Small intestine (tissue), 7 donors: ENCODE data around the gene CD44. TPM values are rescaled to one million over a fixed set of nuclear protein-coding genes. Genes with fewer than 3 reads are reported as not detected.

ENCODE experiments used
- DNase-seq, 2 donors: peaks; one replicate each; pipeline versions ENCODE4 v3.0.0 to v3.0.0-alpha.2; 2013
- FAIRE-seq: peaks from 2 replicates; lab custom pipeline; 2012; peaks lifted over from hg19 to GRCh38; lab: Jason Lieb, UNC
- H3K27ac ChIP-seq, 3 donors: one replicate each; pipeline ENCODE4 v1.5.1; 2013; ENCODE audit warnings: low read length in 2 of 3, mild to moderate bottlenecking in 2 of 3, control low read depth in 1 of 3, inconsistent platforms in 1 of 3, low read depth in 1 of 3, moderate library complexity in 1 of 3
- H3K27me3 ChIP-seq, 3 donors: one replicate each; pipeline ENCODE4 v1.6.1; 2013; ENCODE audit warnings: low read length in 3 of 3, inconsistent platforms in 1 of 3; ENCODE audit not compliant: control insufficient read depth in 3 of 3, insufficient read depth in 3 of 3
- H3K36me3 ChIP-seq, 3 donors: one replicate each; pipeline ENCODE4 v1.6.1; 2013; ENCODE audit warnings: low read length in 3 of 3, inconsistent platforms in 1 of 3, low read depth in 1 of 3, mild to moderate bottlenecking in 1 of 3, moderate library complexity in 1 of 3; ENCODE audit not compliant: control insufficient read depth in 3 of 3, insufficient read depth in 2 of 3
- H3K4me1 ChIP-seq, 3 donors: one replicate each; pipeline ENCODE4 v1.6.1; 2013; ENCODE audit warnings: low read length in 2 of 3, inconsistent platforms in 1 of 3, low read depth in 1 of 3, mild to moderate bottlenecking in 1 of 3, moderate library complexity in 1 of 3; ENCODE audit not compliant: control insufficient read depth in 3 of 3, insufficient read depth in 2 of 3
- H3K4me3 ChIP-seq, 3 donors: one replicate each; pipeline ENCODE4 v1.5.1; 2013; ENCODE audit warnings: low read length in 3 of 3, control low read depth in 1 of 3, inconsistent platforms in 1 of 3, low read depth in 1 of 3, mild to moderate bottlenecking in 1 of 3, moderate library complexity in 1 of 3
- H3K9me3 ChIP-seq, 2 donors: one replicate each; pipeline ENCODE4 v1.6.1; 2013; ENCODE audit warnings: low read depth in 1 of 2, low read length in 1 of 2; ENCODE audit not compliant: control insufficient read depth in 2 of 2, insufficient read depth in 1 of 2
- WGBS, 3 donors: extraction: QIAGEN DNeasy Blood & Tissue Kit; methylation state at CpG; one replicate each; pipeline ENCODE4 v1.1.7; 2013; 5-methylcytosine and 5-hydroxymethylcytosine counted together
- polyA plus RNA-seq, 4 donors: library from polyadenylated mRNA; stranded (reverse) in 3 of 4; unstranded in 1 of 4; fragments of 200-250 nt in 3 of 4; fragments of 120-200 nt in 1 of 4; gene quantifications; one replicate each; pipeline versions ENCODE4 v1.2.1 to v1.2.3, GENCODE V29; 2013
- donor health status: healthy with polysubstance abuse.
- donor health status: control.
- donor health status: control.
- donor health status: Bipolar disorder and iron deficiency.
- donor health status: healthy.

The CD44 gene
- polyA plus RNA-seq, 4 donors: 5.4 to 89.6 (median 19.6) TPM

- H3K4me3 ChIP-seq: no peak overlapping the region
- FAIRE-seq (no peak), DNase-seq (no peak)
- peak overlapping the region in 2 of 3 donors; percentile 41 to 57 for H3K27ac ChIP-seq
- no peaks in the 10 kb centered on the region for H3K4me1 ChIP-seq
- WGBS, 3 donors: 75 to 88% (median 82%) methylated on average over 6 of the region's 6 CpGs
- no peaks in the 10 kb centered on the region for H3K27me3 ChIP-seq
- no peaks in the 10 kb centered on the region for H3K9me3 ChIP-seq
- no peaks in the 10 kb centered on the region for H3K36me3 ChIP-seq
Observed at GRCh38 chr11:35099278-35100012, 39.5 kb upstream of the CD44 start.

GRCh38 chr11:35100013-35100383 is 39.0 kb upstream of the CD44 start:
- FAIRE-seq: no peak

GRCh38 chr11:35101223-35101622 is 37.7 kb upstream of the CD44 start:
- H3K9me3 ChIP-seq: no peaks in the 10 kb centered on the region
- H3K4me3 ChIP-seq: no peak overlapping the region
- no peak overlapping the region for H3K27ac ChIP-seq
- H3K4me1 ChIP-seq: no peaks in the 10 kb centered on the region
- no peaks in the 10 kb centered on the region for H3K36me3 ChIP-seq
- WGBS, 3 donors: 75 to 82% (median 76%) methylated on average over 3 of the region's 3 CpGs
- H3K27me3 ChIP-seq: no peaks in the 10 kb centered on the region
- DNase-seq: no peak
- no peak for FAIRE-seq

More at GRCh38 chr11:35100013-35100383, 39.0 kb upstream of the CD44 start:
- no peak for DNase-seq
- Histone ChIP-seq H3K9me3 (no peaks in the 10 kb centered on the region), H3K27ac (peak overlapping the region in 1 of 3 donors; percentile 41), H3K27me3 (no peaks in the 10 kb centered on the region), H3K36me3 (no peaks in the 10 kb centered on the region), H3K4me3 (no peak overlapping the region), H3K4me1 (no peaks in the 10 kb centered on the region)
- WGBS, 3 donors: 63 to 86% (median 84%) methylated on average over 6 of the region's 6 CpGs

- H3K4me3 ChIP-seq: no peak overlapping the region
- no peak overlapping the region for H3K27ac ChIP-seq
- WGBS, 3 donors: 60 to 78% (median 60%) methylated on average over 2 of the region's 2 CpGs
- no peak for FAIRE-seq
- H3K36me3 ChIP-seq: no peaks in the 10 kb centered on the region
- no peaks in the 10 kb centered on the region for H3K4me1 ChIP-seq
- DNase-seq: no peak
- H3K9me3 ChIP-seq: no peaks in the 10 kb centered on the region
- no peaks in the 10 kb centered on the region for H3K27me3 ChIP-seq
Observed at GRCh38 chr11:35102267-35102666, 36.7 kb upstream of the CD44 start.

- no peaks in the 10 kb centered on the region for H3K9me3 ChIP-seq
- H3K4me3 ChIP-seq: no peak overlapping the region
- no peak for FAIRE-seq
- H3K36me3 ChIP-seq: no peaks in the 10 kb centered on the region
- H3K4me1 ChIP-seq: no peaks in the 10 kb centered on the region
- WGBS, 3 donors: 89 to 98% (median 92%) methylated on average over 6 of the region's 6 CpGs
- no peaks in the 10 kb centered on the region for H3K27me3 ChIP-seq
- H3K27ac ChIP-seq: no peak overlapping the region
- DNase-seq: no peak
Observed at GRCh38 chr11:35103366-35104208, 35.4 kb upstream of the CD44 start.

GRCh38 chr11:35104655-35105054 is 34.3 kb upstream of the CD44 start:
- H3K27ac ChIP-seq: no peak overlapping the region
- H3K4me3 ChIP-seq: no peak overlapping the region
- H3K9me3 ChIP-seq: no peaks in the 10 kb centered on the region
- no peak for DNase-seq
- FAIRE-seq: no peak
- H3K27me3 ChIP-seq: no peaks in the 10 kb centered on the region
- H3K36me3 ChIP-seq: no peaks in the 10 kb centered on the region
- H3K4me1 ChIP-seq: no peaks in the 10 kb centered on the region
- 60 to 89% (median 83%) methylated on average over 2 of the region's 2 CpGs for WGBS, 3 donors

- H3K4me1 ChIP-seq: no peaks in the 10 kb centered on the region
- no peaks in the 10 kb centered on the region for H3K27me3 ChIP-seq
- no peaks in the 10 kb centered on the region for H3K9me3 ChIP-seq
- no peak for FAIRE-seq
- no peak overlapping the region for H3K27ac ChIP-seq
- H3K4me3 ChIP-seq: no peak overlapping the region
- no peak for DNase-seq
- no peaks in the 10 kb centered on the region for H3K36me3 ChIP-seq
Observed at GRCh38 chr11:35105319-35106079, 33.5 kb upstream of the CD44 start.

- Histone ChIP-seq H3K4me1 (no peaks in the 10 kb centered on the region), H3K9me3 (no peaks in the 10 kb centered on the region), H3K27ac (no peak overlapping the region), H3K27me3 (no peaks in the 10 kb centered on the region), H3K36me3 (no peaks in the 10 kb centered on the region), H3K4me3 (no peak overlapping the region)
- FAIRE-seq (no peak), DNase-seq (no peak)
- WGBS, 3 donors: 56 to 81% (median 66%) methylated on average over 2 of the region's 2 CpGs
Observed at GRCh38 chr11:35106595-35106994, 32.4 kb upstream of the CD44 start.
